ENCODE results near the gene KBTBD3. TPM values are rescaled to one million over a fixed set of nuclear protein-coding genes. Genes with fewer than 3 reads are reported as not detected.
A peak's percentile ranks its signal among the peaks of the same experiment; 100 is the strongest.
"Not testable (repeated sequence)": the region's sequence is repeated elsewhere in the genome, so short reads cannot be mapped to it uniquely, and the experiment has no call there.

KBTBD3 gene
- total RNA-seq, 1 donor from 2014 or later, result 3.4 TPM

DNA sequence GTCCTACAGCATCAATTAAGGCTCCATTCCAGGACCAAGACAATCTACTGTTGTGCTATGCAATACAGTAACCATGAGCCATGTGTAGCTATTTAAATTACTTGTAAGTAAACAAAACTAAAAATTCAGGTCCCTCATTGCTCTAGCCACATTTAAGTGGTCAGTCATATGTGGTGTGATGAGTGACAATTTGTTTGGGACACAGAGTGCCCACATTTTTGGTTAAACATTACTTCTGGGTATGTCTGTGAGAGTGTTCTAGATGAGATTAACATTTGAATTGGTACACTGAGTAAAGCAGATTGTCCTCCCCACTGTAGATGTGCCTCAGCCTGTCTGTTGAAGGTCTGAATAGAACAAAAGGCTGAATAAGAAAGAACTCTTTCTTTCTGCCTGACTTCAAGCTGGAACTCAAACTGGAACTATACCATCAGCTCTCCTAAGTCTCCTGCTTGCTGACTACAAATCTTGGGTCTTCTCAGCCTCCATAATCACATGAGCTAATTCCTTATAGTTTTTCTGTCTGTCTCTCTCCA is 15.8 kb downstream of the KBTBD3 start:
- no peak for DNase-seq

- DNase-seq, result no peak
Observed at GRCh38 chr11:106059617-106060016, 17.5 kb downstream of the KBTBD3 start.

DNA sequence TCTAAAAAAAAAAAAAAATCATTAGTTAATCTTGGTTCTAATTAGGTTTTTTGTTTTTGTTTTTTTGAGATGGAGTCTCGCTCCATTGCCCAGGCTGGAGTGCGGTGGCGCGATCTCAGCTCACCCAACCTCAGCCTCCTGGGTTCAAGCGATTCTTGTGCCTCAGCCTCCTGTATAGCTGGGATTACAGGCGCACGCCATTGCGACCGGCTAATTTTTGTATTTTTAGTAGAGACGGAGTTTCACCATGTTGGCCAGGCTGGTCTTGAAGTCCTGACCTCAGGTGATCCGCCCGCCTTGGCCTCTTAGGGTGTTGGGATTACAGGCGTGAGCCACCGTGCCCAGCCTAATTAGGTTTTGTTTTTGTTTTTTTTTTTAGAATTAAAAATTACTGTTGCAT is 18.8 kb downstream of the KBTBD3 start:
- DNase-seq, result not testable (repeated sequence)

DNA sequence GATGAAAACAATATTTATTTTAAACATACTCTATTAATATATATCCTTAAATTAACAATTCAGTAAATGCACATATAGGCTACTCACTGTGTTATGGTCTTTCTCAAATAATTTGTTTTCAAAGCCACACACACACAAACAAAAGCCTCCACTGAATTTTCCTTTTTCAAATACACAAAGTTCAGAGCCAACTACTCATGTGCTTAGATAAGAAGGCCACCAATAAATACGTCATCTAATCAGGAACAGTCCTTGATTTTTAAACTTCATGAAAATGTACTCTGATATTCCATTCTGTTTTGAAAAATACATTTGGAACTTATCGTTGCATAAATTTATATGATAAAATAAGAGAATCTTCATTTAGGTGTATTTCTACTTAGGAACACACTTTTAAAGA is 26.0 kb downstream of the KBTBD3 start:
- DNase-seq, result no peak

DNA sequence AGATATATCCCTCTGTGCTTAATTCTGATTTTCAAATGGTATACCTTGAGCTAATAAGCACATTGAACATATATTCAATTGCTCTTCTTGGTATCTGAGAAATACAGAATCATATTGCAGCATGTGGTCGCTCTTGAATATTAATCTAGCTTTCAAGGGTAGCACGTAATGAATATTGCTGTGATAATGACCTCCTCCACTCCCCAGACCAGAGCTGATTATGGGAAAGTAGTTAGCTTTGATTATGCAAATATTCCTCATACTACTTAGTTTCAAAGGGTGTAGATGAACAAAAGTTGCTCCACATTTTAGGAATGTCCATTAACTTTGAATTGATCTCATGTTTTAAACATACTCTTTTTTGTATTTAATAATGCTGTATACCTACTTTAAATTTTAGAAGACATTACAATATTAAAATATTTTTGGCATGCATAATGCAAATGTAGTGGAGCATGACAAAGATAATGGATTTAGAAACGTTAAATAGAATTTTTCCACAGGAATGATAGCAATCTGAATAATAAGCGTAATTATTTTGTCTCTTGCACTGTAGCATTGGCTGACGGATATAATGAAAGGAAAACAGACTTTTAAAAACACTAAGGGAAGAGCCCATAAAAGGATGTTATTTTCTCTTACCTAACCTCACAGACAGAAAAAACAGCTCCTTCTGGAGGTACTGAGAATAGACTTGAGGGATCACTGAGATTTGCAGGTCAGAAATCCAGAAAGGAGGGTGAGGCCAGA is 27.2 kb downstream of the KBTBD3 start:
- DNase-seq, result no peak

DNA sequence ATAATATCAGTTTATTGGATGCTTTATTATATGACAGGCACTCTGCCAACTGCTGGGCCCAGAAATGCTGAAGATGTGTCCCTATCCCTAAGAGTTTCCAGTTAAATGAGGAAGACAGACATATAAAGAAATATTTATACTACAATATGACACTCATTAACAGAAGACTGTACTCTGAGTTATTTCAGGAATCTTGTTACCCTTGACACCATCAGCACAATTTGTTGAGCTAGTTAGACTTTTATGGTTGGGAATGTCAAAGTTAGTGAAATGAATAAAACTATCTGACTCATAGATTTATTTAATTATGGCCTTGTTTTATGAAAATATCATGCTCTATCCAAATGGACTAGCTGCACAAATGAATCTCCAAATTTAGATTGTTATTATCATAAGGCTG is 29.5 kb downstream of the KBTBD3 start:
- no peak for DNase-seq

DNA sequence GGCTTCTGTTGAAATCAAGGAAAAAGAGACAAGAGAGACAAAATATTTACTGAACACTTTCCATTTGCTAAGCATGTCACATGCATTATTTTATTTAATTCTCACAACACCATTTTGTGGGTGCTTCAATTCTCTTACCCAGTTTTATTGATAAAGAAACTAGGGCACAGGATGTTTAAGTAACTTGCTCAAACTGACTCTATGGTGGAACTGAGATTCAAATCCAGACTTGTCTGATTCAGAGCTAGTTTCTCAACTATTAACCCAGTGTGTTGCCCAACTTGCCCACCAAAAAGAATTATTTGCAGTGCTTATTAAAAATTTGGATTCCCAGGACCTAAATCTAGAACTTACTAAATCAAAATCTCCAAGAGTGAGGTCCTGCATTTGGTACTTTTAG is 33.6 kb downstream of the KBTBD3 start:
- DNase-seq, result no peak

DNA sequence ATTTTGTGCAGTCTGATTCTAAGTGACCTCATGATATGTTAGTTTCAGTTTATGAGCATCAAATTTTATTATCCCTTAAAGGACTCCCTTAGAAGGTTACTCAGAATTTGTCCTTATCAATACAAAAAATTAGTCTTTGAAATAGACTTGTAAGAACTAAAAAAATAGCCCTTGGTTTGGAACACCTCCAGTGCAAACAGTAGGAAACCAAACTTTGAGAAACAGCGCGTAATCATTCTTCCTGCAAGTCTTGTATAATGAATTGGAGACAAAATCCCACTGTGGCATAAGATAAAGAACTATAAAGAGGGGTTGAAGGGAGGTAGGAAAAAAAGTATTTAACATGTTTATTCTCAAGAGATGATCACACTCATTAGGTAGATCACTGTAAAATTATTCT is 44.3 kb downstream of the KBTBD3 start:
- peak; percentile 18 for DNase-seq

- DNase-seq, result peak; percentile 14
Observed at GRCh38 chr11:106031936-106032335, 45.2 kb downstream of the KBTBD3 start.

DNA sequence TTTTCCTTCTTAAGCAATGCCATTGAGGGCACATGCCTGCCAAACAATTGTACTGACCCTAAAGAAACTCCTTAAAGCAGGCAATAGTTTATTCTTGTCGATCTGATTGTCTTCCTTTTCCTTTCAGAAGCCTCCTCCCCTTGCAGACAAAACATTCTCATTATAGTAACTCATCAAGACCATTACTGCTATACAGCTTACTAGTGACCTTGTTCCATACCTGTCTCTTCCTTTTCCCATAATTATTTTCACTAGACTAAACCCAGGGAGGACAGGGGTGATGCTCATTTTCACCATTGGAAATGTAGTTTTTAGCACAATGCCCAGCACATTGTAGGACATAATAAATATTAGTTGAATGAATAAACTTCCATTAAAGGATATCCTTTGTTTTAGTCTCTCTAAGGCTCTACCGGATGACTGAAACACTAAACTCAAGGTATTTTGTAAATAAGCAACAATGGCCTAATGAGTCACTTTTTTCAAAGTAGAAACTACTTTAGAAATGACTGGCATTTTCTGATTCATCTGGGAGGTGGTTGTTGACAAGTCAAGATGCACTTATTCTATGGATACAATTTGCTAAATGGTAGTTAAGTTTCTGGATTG is 45.8 kb downstream of the KBTBD3 start:
- peak; percentile 63 for DNase-seq

DNA sequence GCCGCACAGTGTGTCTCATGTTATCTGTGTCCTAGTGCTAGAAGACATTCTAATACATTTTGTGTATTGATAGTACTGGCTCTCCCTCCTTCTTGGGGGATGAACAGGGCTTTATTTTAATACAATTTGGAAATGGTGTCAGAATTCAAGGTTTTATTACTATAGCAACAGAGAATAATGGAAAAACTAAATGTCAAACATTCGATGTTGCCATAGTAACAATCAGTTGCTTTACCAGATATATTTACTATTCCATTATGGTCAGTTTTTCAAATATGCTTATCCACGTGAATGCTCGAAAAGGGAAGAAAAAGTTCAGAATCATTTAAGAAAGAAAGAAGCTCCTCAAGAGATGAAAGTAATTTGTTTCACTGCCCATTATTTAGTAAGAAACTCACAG is 46.5 kb downstream of the KBTBD3 start:
- peak; percentile 20 for DNase-seq

- no peak for DNase-seq
Observed at GRCh38 chr11:106022795-106023275, 54.3 kb downstream of the KBTBD3 start.

DNA sequence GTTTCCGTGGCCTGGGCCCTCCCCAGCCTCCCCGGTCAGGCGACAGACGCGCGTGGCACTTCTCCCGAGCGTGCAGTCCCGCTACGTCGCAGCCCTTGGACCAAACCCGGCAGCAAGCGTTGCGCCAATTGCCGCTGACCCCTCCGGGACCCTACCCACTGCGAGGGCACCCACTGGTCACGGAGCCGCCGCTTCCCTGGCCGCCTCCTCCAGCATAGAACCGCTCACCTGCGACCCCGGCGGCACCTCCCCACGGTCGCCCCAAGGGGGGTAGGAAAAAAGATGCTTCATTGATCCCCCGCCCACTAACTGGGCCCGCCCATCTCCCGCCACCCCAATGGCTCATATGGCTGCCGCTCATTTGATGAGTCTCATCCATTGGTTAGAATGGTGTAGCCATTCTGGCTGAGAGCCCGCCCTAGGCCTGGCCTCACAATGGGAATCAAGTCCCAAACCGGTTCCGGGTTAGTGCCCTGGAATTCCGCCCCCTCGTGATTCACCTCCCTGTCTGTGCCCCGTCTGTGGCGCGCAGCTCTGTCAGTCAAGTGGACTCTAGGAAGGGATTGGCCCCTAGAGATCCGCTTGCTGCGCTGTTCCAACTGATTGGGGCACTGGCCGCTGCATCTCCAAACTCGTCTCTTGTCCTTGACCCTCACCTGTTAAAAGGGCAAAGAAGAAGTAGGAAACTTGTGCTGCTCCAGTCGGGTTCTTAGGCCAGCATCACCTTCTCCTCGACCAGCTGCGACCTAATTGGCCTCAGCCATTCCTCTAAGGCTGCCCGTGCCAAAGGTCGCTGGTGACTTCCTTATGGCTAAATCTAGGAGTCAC is 55.0 kb downstream of the KBTBD3 start, which contains the start of gene MSANTD4:
TSS of gene MSANTD4 (minus strand) at position 274 of the 828 bp plus-strand sequence. CDS start 11,323 bp downstream, outside the sequence.
- peak; percentile 100 for DNase-seq

- DNase-seq, result no peak
Observed at GRCh38 chr11:106021181-106021966, 55.8 kb downstream of the KBTBD3 start.

DNA sequence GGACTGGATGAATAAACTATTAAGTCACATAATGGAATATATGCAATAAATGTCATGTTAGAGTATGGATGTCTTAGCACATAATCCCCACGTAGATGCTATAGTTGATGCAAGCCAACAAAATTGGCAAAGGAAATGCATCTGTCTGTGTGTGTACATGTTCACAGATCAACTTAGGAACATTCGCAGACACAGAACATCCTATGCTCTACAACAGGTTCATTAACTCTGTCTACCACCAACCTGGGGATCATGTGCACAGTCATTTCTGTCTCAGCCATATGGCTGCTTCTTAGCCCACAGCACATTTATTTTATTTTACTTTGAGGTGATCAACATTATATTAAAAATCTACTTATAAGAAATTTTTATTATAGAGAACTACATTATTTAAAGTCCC is 60.1 kb downstream of the KBTBD3 start:
- no peak for DNase-seq

DNA sequence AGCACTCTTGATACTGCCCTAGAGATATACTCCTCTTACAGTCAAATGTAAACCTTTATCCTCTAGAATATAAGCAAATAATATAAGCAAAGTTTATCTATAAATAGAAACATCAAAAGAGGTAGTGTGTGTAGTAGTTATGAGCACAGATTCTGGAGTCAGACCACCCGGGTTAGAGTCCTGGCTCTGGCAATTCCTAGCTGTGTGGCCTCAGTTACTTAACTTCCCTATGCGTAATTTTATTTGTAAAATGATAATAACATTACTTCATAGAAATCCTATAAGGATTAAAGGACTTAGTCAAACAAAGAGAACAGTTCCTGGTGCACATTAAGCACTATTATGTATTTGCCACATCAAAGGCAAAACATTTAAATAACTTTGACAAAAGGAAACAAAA is 62.1 kb downstream of the KBTBD3 start:
- no peak for DNase-seq

DNA sequence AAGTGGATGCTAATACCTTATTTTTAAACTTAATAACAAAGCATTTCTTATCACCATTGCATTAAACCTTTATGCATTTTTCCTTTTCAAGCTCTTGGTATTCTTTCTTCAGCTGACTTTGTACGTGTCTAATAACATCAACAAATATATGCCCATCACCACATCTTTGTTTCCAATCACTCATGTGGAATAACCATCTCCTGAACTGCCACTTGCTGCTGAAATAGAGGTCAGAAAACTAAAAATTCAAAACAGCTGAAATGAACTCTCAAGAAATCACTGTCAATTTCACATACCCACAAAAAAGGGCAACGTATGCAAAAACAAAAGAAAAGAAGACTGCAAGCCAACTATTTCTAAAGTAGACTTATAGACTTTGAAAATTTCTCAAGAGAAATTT is 62.5 kb downstream of the KBTBD3 start:
- no peak for DNase-seq

DNA sequence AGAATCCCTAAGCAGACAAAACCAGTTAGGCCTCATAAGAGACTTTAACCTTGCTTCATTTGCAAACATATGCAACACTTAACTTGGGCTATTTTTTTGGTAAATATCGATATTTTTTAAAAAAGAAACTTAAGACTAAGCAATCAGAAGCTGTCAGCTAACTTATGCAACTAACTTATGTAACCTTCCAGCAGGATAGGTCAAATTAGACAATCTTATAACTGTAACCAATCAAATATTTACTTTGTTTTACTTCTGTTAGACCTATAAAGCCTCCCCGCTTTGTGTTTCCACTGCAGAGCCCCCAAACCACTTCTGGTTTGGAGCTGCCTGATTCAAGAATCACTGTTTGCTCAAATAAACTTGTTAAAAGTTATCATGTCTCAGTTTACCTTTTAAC is 63.1 kb downstream of the KBTBD3 start:
- no peak for DNase-seq

GRCh38 chr11:106012744-106013143 is 64.4 kb downstream of the KBTBD3 start:
- DNase-seq, result peak; percentile 88

- no peak for DNase-seq
Observed at GRCh38 chr11:106011481-106011880, 65.7 kb downstream of the KBTBD3 start.

DNA sequence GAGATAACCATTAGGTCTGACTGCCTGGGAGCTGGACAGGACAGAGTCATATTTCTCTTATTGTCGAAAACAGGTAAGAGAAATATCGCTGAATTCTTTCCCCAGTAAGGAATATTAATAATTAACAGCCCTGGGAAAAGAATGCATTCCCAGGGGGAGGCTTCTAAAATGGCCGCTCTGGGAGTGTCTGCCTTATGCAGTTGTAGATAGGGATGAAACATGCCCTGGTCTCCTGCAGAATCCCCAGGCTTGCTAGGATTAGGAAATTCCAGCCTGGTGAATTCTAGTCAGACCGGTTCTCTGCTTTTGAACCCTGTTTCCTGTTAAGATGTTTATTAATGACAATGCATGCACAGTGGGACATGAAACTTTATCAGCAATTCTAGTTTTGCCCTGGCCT is 74.1 kb downstream of the KBTBD3 start:
- DNase-seq, result not testable (repeated sequence)
